HUDEP-2 (cell line): ENCODE data around the gene SCARB2.
"Not testable (repeated sequence)": the region's sequence is repeated elsewhere in the genome, so short reads cannot be mapped to it uniquely, and the experiment has no call there.

Experiments
- DNase-seq, 76 experiments: peaks; one replicate each; lab custom pipeline; 2025; ENCODE audit not compliant: unreplicated experiment in 76 of 76; lab: John Stamatoyannopoulos, UW

The SCARB2 gene

GRCh38 chr4:76213415-76214176 is at the start of gene SCARB2:
SCARB2 (minus strand) TSS chr4:76213824; CDS start chr4:76213543, 281 bp downstream.
- peak in 74 of 76 experiments; percentile 4 to 81 (median 66) for DNase-seq

GRCh38 chr4:76260571-76260970 is 46.9 kb upstream of the SCARB2 start:
- DNase-seq = no peak

- no peak for DNase-seq
Measured at GRCh38 chr4:76257824-76258223, 44.2 kb upstream of the SCARB2 start.

GRCh38 chr4:76256968-76257367 is 43.3 kb upstream of the SCARB2 start:
- DNase-seq = no peak

GRCh38 chr4:76256032-76256431 is 42.4 kb upstream of the SCARB2 start:
- no peak for DNase-seq

GRCh38 chr4:76253511-76253910 is 39.9 kb upstream of the SCARB2 start:
- DNase-seq = no peak

- no peak for DNase-seq
Measured at GRCh38 chr4:76252271-76252653, 38.6 kb upstream of the SCARB2 start.

- peak in 40 of 76 experiments; percentile 1 to 44 (median 17) for DNase-seq
Measured at GRCh38 chr4:76251441-76252270, 38.0 kb upstream of the SCARB2 start, which contains the start of gene FAM47E. FAM47E (plus strand) TSS chr4:76251721; CDS start chr4:76251747, 26 bp downstream.

- no peak for DNase-seq
Measured at GRCh38 chr4:76250962-76251361, 37.3 kb upstream of the SCARB2 start.

- DNase-seq = no peak
Measured at GRCh38 chr4:76246852-76247251, 33.2 kb upstream of the SCARB2 start.

GRCh38 chr4:76246025-76246424 is 32.4 kb upstream of the SCARB2 start:
- DNase-seq = peak in 1 of 76 experiments; percentile 2

- not testable (repeated sequence) for DNase-seq
Measured at GRCh38 chr4:76243877-76244276, 30.3 kb upstream of the SCARB2 start.

GRCh38 chr4:76240236-76240635 is 26.6 kb upstream of the SCARB2 start:
- no peak for DNase-seq

- DNase-seq = no peak
Measured at GRCh38 chr4:76238701-76239100, 25.1 kb upstream of the SCARB2 start.

GRCh38 chr4:76238236-76238635 is 24.6 kb upstream of the SCARB2 start:
- no peak for DNase-seq

GRCh38 chr4:76235915-76236314 is 22.3 kb upstream of the SCARB2 start:
- no peak for DNase-seq

- DNase-seq = no peak
Measured at GRCh38 chr4:76235407-76235806, 21.8 kb upstream of the SCARB2 start.

GRCh38 chr4:76234679-76235044 is 21.0 kb upstream of the SCARB2 start:
- DNase-seq = no peak

GRCh38 chr4:76233967-76234678 is 20.5 kb upstream of the SCARB2 start:
- peak in 20 of 76 experiments; percentile 2 to 49 (median 16) for DNase-seq

GRCh38 chr4:76233529-76233928 is 19.9 kb upstream of the SCARB2 start:
- peak in 72 of 76 experiments; percentile 2 to 87 (median 50) for DNase-seq

GRCh38 chr4:76233083-76233482 is 19.5 kb upstream of the SCARB2 start:
- DNase-seq = peak in 3 of 76 experiments; percentile 7 to 51 (median 17)
